ENCODE data around the gene C1QTNF8.

DNA sequence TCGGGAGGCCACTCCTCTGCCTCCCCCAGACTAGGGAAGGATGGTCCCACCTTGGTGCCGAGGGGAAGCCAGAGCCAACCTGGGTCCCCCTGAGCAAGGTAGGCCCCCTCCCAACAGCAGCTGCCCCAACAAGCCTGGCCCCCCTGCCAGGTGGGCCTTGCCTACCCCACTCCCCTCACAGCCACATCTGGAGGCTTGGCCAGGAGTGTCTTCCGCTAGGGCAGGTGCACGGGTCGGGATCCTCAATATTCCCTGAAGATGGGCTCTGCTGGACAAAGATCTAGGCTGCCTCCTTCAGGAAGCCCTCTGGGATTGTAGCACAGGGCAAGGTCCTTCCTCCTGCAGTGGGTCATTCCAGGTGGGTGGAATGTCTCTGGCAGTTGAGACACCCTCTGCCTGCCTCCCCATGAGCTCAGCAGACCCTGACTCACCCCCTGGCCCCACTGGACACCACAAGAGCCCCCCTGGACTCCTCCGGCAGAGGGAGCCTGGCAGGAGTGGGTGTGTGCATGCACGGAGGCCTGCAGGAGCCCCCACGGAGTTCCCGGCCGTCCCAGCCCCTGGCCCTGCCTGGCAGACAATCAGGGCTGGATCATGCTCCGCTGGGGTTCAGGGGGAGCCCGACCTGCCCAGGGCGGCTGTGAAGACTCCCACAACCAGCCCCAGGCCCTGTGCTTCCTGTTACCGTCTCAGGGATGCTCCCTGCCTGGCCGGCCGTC, 435 bp downstream of the C1QTNF8 start:
- no peak for TF ChIP-seq POLR2A (IDR thresholded peaks at IDR 0.05; ENCODE audit: low read depth)
- TF ChIP-seq, protein P1, sequence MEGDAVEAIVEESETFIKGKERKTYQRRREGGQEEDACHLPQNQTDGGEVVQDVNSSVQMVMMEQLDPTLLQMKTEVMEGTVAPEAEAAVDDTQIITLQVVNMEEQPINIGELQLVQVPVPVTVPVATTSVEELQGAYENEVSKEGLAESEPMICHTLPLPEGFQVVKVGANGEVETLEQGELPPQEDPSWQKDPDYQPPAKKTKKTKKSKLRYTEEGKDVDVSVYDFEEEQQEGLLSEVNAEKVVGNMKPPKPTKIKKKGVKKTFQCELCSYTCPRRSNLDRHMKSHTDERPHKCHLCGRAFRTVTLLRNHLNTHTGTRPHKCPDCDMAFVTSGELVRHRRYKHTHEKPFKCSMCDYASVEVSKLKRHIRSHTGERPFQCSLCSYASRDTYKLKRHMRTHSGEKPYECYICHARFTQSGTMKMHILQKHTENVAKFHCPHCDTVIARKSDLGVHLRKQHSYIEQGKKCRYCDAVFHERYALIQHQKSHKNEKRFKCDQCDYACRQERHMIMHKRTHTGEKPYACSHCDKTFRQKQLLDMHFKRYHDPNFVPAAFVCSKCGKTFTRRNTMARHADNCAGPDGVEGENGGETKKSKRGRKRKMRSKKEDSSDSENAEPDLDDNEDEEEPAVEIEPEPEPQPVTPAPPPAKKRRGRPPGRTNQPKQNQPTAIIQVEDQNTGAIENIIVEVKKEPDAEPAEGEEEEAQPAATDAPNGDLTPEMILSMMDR (IDR thresholded peaks at IDR 0.05): no peak
- no peak for TF ChIP-seq POLR2AphosphoS5 (IDR thresholded peaks at IDR 0.05)
- TF ChIP-seq EP300 (IDR thresholded peaks at IDR 0.05): no peak

Data from esophagus muscularis mucosa (tissue), 4 donors.